OCI-LY7 (cell line): ENCODE results near the gene TNK1. TPM values are rescaled to one million over a fixed set of nuclear protein-coding genes. Genes with fewer than 3 reads are reported as not detected.

ENCODE experiments used
- BruUV-seq: library from RNA; stranded (reverse); fragments of 400-500 nt; replicated peaks from 2 replicates; lab custom pipeline; 2021; lab: Mats Ljungman, UMichigan
- CTCF ChIA-PET: fragments of 300-600 bp; sonication (Branson Sonifier 250); formaldehyde crosslinking; loops from one replicate; lab custom pipeline; 2022; ENCODE audit warnings: antibody characterized with exemption; ENCODE audit not compliant: unreplicated experiment; lab: Charles Lee
- POLR2A ChIA-PET: fragments of 300-600 bp; sonication (Branson Sonifier 250); formaldehyde crosslinking; loops from one replicate; lab custom pipeline; 2022; ENCODE audit warnings: antibody characterized with exemption; lab: Charles Lee
- DNase-seq: peaks from one replicate; pipeline ENCODE4 v3.0.0-alpha.2; 2015; ENCODE audit warnings: low spot score
- H2AFZ ChIP-seq: fragments of 200-600 bp; sonication (generic), shearing (Covaris generic); 2 replicates; pipeline ENCODE4 v1.6.1; 2014; ENCODE audit warnings: mild to moderate bottlenecking, antibody characterized with exemption, low read length, moderate library complexity
- H3K27ac ChIP-seq: fragments of 200-600 bp; sonication (generic); 2 replicates; pipeline ENCODE4 v1.5.1; 2014; ENCODE audit warnings: mixed run types, low read depth, mild to moderate bottlenecking, moderate library complexity, low read length, inconsistent platforms; ENCODE audit not compliant: poor library complexity, severe bottlenecking
- H3K36me3 ChIP-seq: fragments of 200-600 bp; sonication (generic); 2 replicates; pipeline ENCODE4 v1.6.1; 2014; ENCODE audit warnings: mild to moderate bottlenecking, antibody characterized with exemption, low read length, moderate library complexity, mixed read lengths; ENCODE audit not compliant: insufficient read depth
- H3K4me1 ChIP-seq: fragments of 200-600 bp; sonication (generic); 2 replicates; pipeline ENCODE4 v1.5.1; 2014; ENCODE audit warnings: mild to moderate bottlenecking, low read length; ENCODE audit not compliant: insufficient read depth, poor library complexity, severe bottlenecking
- H3K4me2 ChIP-seq: fragments of 200-600 bp; sonication (generic); 2 replicates; pipeline ENCODE4 v1.6.1; 2014; ENCODE audit warnings: mild to moderate bottlenecking, low read length
- H3K4me3 ChIP-seq: fragments of 200-600 bp; sonication (generic); 2 replicates; pipeline ENCODE4 v1.5.1; 2014; ENCODE audit warnings: mild to moderate bottlenecking, low read depth, low read length; ENCODE audit not compliant: poor library complexity, severe bottlenecking
- H3K79me2 ChIP-seq: fragments of 200-600 bp; sonication (generic); 2 replicates; pipeline ENCODE4 v1.6.1; 2016; ENCODE audit warnings: low read depth, mild to moderate bottlenecking, low read length, moderate library complexity, mixed read lengths; ENCODE audit not compliant: insufficient read depth
- H3K9me2 ChIP-seq: fragments of 200-600 bp; sonication (generic); 2 replicates; pipeline ENCODE4 v1.6.1; 2016; ENCODE audit warnings: mild to moderate bottlenecking, low read length, mixed read lengths; ENCODE audit not compliant: insufficient read depth
- H3K9me3 ChIP-seq: fragments of 200-600 bp; sonication (generic); 2 replicates; pipeline ENCODE4 v1.6.1; 2014; ENCODE audit warnings: mild to moderate bottlenecking, mixed run types, low read length, mixed read lengths
- H4K20me1 ChIP-seq: fragments of 200-600 bp; sonication (generic); 2 replicates; pipeline ENCODE4 v1.6.1; 2014; ENCODE audit warnings: mild to moderate bottlenecking, antibody characterized with exemption, low read length, moderate library complexity, mixed read lengths; ENCODE audit not compliant: insufficient read depth
- CTCF ChIP-seq: fragments of 200-600 bp; sonication (generic); conservative IDR thresholded peaks from 2 replicates; pipeline ENCODE4 v1.5.1; 2014; ENCODE audit warnings: mild to moderate bottlenecking, antibody characterized with exemption, low read length, moderate library complexity, mixed read lengths
- EZH2phosphoT487 ChIP-seq: fragments of 200-600 bp; sonication (generic); IDR thresholded peaks from 2 replicates; pipeline ENCODE4 v1.6.1; 2018; ENCODE audit warnings: low read depth, borderline replicate concordance, mild to moderate bottlenecking, mixed run types, antibody characterized with exemption, low read length, moderate library complexity, mixed read lengths
- intact Hi-C: fragments of 100-400 bp; cut with micrococcal nuclease; formaldehyde crosslinking; loops from one replicate; pipeline ENCODE4 v1.10.0; 2022; ENCODE audit not compliant: unreplicated experiment
- total RNA-seq, 2 experiments: library from RNA; depleted of rRNA in 1 of 2; stranded (reverse); fragments of >200 nt in 1 of 2; shearing (Covaris generic) in 1 of 2; gene quantifications; 2 replicates each; pipeline ENCODE4 v1.2.3, GENCODE V29; 2014 to 2022

The TNK1 gene
- total RNA-seq, 2 experiments from 2014 or later: 5.0 to 6.4 TPM

GRCh38 chr17:7356756-7357155 is 24.1 kb upstream of the TNK1 start:
- Histone ChIP-seq H3K4me2 (no peak overlapping the region), H3K9me2 (no peaks in the 10 kb centered on the region), H3K9me3 (no peaks in the 10 kb centered on the region), H4K20me1 (no peaks in the 10 kb centered on the region), H2AFZ (no peak overlapping the region), H3K79me2 (no peaks in the 10 kb centered on the region), H3K4me3 (no peak overlapping the region), H3K27ac (no peak overlapping the region), H3K36me3 (no peaks in the 10 kb centered on the region), H3K4me1 (peaks cover 14% of the 10 kb centered on the region)
- ChIA-PET CTCF (interaction anchor here (0.7 to 2.6 kb wide), 2 partner anchors 79 to 715 kb away, joined by 9 to 13 read pairs; no protein-coding TSS in a partner anchor), POLR2A (interaction anchor here (1.5 kb wide), 1 partner anchor 79 kb away, joined by 5 read pairs; the partner anchor contains the start of gene TMEM102)
- no peak for DNase-seq
- intact Hi-C loops: loop anchor here (1.0 kb wide), 2 partner anchors 81 to 205 kb away; partner anchors contain the start of gene SENP3
- TF ChIP-seq CTCF (no peak), EZH2phosphoT487 (no peak)
- BruUV-seq: no TSS peak

GRCh38 chr17:7357381-7357780 is 23.5 kb upstream of the TNK1 start:
- H3K36me3 ChIP-seq: no peaks in the 10 kb centered on the region
- ChIA-PET POLR2A (interaction anchor here (0.5 kb wide), 1 partner anchor 218 kb away, joined by 3 read pairs; no protein-coding TSS in a partner anchor), CTCF (no interaction called here)
- no peak for DNase-seq
- no peaks in the 10 kb centered on the region for H3K79me2 ChIP-seq
- no peaks in the 10 kb centered on the region for H3K9me3 ChIP-seq
- intact Hi-C loops: no loop called here
- BruUV-seq: no TSS peak
- no peaks in the 10 kb centered on the region for H3K9me2 ChIP-seq
- H2AFZ ChIP-seq: no peak overlapping the region
- no peaks in the 10 kb centered on the region for H4K20me1 ChIP-seq
- H3K4me2 ChIP-seq: no peak overlapping the region
- H3K4me1 ChIP-seq: peaks cover 9% of the 10 kb centered on the region
- H3K27ac ChIP-seq: no peak overlapping the region
- no peak overlapping the region for H3K4me3 ChIP-seq
- no peak for TF ChIP-seq CTCF
- no peak for TF ChIP-seq EZH2phosphoT487

- Histone ChIP-seq H3K4me1 (no peaks in the 10 kb centered on the region), H3K9me2 (no peaks in the 10 kb centered on the region), H2AFZ (no peak overlapping the region), H3K4me2 (no peak overlapping the region), H3K79me2 (no peaks in the 10 kb centered on the region), H4K20me1 (no peaks in the 10 kb centered on the region), H3K9me3 (no peaks in the 10 kb centered on the region), H3K36me3 (no peaks in the 10 kb centered on the region), H3K27ac (no peak overlapping the region), H3K4me3 (no peak overlapping the region)
- no peak for TF ChIP-seq CTCF
- TF ChIP-seq EZH2phosphoT487: no peak
- intact Hi-C loops: loop anchor here (2.0 kb wide), 1 partner anchor 23 kb away; no protein-coding TSS in a partner anchor
- ChIA-PET CTCF (interaction anchor here (0.6 kb wide), 1 partner anchor 25 kb away, joined by 3 read pairs; the partner anchor contains the start of gene ACAP1), POLR2A (no interaction called here)
- no peak for DNase-seq
- no TSS peak for BruUV-seq
These were observed 19.0 kb upstream of the TNK1 start for GRCh38 chr17:7361906-7362305.
